Pericardium fibroblast (primary cell): ENCODE data around the gene CELF4. TPM values are rescaled to one million over a fixed set of nuclear protein-coding genes. Genes with fewer than 3 reads are reported as not detected.

Experiments used
- total RNA-seq: library from RNA; depleted of rRNA; stranded (reverse); fragments of >200 nt; gene quantifications from 2 replicates; pipeline ENCODE4 v1.2.3, GENCODE V29; 2015

Gene CELF4
- total RNA-seq = 2.5 TPM in 1 of 2 replicates, not detected in the other

GRCh38 chr18:37565101-37565976, at the start of gene CELF4:
Gene CELF4 (minus strand): TSS chr18:37565798.

